DMS153 treated with DMSO at 0.1 percent for 48 hours (cell line): Measurements from ENCODE around the gene NR5A2.

Source experiments
- DNase-seq: peaks from one replicate; lab custom pipeline; 2025; ENCODE audit not compliant: unreplicated experiment; lab: John Stamatoyannopoulos, UW

The NR5A2 gene

DNA sequence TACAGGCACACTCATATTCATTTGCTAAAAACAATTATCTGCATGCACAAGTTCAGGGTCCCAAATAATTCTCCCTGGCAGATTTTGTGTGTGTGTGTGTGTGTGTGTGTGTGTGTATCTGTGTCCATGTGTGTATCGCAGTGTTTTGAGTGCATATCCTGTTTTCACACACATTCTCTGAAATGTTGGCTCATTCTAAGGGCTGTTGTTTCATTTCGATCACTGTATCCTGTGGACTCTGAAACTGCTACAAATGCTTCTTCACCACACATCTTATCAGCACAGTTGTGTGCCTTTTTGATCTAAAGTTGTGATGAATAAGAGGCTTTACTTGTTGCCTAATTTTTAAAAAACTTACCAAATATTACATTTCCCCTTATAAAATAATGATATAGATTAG lies 34.6 kb downstream of the NR5A2 start:
- no peak for DNase-seq

DNA sequence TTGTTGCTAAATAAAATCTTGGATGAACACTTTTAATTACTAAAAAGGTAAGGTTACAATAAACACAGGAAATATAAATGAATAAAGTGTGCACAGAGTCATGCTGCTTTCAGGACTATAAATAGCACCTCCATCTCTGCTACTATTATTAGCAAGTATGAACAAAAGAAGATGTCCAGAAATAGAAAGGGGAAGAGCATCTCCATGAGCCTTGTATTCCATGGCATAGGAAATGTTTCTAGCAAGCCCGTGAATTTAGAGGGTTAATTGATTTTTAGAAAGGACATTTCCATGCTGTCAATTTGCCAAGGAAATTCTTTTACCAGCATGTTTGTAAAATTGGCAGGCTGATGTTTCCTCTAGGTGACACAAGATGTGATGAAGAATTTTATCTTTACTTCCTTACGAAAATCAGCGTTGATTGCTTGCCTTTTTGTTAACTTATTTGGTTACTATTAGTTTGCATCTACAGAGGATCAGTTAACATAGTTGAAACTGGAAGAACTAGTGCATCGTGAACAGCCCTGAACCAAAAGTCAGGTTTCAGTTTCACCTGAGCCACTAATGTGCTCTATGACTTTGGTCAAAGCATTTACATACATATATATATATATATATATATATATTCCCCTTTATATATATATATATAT lies 45.3 kb downstream of the NR5A2 start:
- no peak for DNase-seq

DNA sequence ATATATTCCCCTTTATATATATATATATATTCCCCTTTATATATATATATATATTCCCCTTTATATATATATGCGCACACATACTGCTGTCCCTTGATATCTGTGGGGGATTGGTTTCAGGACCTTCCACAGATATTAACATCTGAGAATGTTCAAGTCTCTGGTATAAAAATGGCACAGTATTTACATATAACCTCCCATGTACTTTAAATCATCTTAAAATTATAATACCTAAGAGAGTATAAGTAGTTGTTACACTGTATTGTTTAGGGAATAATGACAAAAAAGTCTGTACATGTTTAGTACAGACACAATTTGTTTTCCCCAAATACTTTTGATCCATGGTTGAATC lies 45.8 kb downstream of the NR5A2 start:
- DNase-seq: no peak

DNA sequence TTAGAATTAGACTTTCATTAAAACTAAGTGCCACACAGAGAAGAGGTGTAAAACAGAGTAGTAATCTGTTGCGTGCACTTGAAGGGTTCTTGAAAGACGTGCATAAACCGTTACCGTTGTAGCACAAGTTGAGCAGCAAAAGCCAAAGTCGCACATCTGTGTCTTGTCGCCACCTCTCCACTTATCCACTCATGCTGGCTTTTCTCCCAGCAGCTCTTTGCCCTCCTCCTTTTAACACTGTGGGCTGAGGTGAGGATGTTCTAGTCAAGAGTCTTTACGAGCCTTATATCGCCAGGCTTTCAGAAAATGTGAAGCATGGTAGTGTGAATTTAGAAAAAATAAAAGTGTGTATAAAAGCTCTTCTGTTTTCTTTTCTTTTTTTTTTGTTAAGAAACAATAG lies 48.0 kb downstream of the NR5A2 start:
- DNase-seq: no peak

DNA sequence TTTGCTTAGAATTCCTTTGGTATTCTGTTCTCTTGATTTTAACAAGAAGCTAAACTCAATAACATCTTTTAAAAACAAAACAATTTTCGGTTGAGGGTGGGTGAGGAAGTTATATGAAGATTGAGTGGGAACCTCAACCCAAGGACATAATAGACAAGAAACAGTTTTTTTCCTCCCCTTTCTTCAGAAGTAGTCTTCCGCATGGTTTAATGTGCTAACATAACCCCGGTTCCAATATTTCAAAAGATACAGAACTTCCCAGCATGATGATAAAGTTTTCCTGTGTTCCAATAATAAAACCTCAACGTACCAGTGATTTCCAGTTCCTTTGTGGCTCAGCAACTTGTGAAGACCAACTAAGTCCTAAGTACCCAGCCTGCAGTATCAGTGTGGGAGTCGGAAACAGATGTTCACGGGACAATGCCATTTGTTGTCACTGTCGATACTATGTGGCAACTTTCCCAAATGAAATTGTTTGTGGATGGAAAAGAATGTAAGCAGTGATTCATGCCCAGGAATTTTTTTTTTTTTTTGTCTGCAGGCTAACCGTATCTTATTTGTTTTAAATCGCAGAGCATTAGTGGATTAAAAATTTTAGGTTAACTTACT lies 48.5 kb downstream of the NR5A2 start:
- DNase-seq: no peak

DNA sequence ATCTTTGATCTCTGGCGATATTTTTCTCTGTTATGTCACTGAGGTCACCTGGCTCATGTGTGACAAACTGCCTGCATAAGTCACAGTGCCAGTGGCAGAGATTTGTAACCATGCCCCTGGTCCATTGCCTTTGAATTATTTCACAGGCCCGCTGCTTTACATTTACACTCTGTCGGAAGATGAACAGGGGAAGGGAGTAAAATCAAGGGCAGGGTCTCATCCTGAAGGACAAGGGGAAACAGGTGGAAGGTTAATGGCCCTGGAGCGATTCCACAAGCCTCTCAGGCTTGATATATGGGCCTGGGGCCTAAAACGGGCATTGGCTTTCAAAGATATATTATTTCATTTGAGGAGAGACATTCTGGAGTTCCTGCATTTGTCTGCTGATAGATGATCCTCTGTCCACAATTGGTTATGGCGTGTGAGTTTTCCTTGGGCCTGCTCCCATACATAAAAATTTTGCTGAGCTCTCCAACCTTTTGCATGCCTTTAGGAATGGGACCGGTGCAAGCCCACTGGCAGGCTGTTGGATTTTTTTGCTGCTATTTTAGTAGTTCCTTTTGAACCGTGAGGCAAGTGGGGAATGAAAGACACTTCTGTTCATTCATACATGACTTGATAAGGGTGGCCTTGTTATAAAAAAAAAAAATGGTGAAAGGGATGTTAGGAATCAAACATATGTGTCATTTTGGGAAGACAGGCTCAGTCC lies 51.9 kb downstream of the NR5A2 start:
- no peak for DNase-seq

DNA sequence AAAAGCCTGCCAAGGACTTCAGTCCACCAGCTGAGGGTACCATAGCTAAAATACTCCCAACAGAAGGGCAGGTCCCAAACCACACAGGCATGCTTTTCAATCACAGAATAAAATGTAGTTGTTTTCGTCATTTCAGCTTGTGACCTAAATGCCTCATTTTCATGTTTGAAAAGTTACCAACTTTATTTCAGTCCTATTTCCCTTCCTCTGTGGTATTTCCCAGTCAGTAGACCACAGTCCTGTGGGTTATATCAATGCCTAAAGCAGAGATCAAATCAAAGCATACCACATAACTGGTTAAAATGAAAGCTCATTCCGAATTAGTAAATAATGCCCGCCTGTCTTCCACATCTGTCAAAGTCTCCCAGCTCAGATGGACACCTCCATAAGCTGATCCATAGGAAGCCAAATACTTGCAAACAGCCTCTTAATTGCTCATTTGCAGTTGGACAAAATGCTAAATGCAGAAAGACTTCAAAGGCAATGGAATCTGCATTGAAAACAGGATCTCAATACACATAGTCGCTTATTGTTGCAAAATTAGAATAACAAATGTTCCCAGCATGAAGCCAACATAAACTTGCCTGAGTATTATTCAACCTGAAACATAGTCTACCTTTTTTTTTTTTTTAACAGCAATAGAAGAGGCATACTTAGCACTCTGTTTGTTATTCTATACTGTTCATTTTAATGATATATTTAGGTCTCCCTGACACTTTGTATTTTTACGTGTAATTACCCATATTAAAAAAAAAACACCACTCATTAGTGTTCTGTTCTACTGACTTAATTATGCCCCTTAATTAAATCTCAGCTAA lies 53.9 kb downstream of the NR5A2 start:
- no peak for DNase-seq

DNA sequence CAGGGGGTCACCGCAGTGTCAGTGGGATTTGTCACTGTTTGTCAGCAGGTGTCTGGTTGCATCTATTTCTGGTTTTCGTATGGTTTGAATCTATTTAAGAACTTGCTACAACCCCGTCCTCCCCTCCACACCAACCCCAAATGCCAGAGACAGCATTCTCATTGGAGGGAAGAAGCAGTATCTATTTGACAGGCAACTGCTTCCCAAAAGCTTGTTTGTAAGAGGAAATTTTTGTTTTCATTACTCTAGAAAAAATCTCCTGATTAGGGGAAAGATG lies 54.4 kb downstream of the NR5A2 start:
- no peak for DNase-seq

DNA sequence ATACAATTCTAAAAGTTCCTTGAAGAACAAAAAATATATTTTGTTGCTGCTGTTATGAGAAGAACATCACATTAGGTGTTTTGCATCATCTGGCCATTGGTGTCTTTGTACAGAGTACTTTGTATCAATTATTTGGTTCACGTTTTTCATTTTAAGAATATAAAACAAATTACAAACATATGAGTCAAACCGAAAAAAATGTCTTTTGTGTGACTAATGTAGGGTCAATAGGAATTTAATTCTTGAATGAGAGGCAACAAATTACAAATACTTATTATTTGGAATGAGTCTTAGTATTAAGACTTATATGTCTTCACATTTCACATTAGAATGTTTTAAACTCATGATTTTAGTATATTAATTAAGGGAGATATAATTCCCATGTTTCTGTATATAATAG lies 54.8 kb downstream of the NR5A2 start:
- DNase-seq: no peak

DNA sequence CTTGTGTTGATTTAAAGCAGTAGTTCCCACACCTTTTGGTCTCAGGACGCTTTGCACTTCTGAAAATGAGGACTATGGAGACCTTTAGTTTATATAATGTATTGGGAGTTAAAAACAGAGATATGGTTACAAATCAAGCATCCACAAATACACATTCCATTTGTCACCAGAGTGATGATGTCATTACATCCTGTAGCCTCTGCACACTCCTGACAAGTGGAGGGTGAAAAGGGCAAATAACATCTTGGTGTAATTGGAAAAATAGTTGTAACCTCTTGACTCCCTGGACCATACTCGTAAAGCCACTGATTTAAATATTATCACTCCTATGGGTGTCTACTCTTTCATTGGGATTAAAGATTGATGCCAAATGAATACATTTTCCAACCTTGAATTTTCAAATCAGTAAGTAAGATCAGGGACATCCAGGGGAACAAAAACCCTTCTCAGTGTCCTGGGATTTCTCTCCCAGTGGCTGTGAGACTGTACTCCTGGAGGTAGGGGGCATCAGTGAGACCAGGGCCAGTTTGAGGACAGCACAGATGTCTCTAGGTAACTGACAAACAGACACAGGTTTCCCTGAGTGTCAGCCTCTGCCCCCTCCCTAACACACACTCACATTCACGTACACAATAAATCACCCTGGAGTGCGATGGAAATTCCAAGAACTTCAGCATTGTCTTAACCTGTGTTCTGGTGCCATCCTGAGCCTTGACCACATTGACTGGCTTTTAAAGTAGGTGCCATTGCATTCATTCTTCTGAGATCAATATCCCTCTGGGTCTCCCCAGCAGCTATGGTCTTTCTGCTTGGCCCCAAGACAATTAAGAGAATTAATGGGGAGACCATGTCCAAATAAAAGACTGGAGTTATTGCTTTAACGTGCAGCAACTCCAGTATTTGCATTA lies 63.0 kb downstream of the NR5A2 start:
- DNase-seq: no peak

DNA sequence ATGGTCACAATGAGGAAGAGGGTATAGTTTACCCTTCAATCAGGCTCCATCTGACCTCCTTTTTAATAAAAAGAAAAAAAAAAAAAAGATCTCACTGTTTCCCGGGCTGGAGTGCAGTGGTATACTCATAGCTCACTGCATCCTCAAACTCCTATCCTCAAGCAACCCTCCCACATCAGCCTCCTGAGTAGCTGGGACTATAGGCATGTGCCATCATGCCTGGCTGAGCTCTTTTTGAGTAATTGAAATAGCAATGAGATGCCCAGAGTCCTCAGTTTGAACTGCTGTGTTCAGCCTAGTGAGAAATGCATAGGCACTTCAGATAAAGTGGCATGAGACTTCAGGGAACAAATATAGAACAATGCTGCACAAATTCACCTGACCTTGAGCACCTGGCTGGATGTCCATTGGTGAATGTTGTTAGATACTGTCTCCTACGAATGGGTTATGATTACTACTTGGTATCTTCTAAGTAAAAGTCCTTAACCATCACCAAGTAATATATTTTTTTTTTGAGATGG lies 67.6 kb downstream of the NR5A2 start:
- no peak for DNase-seq

DNA sequence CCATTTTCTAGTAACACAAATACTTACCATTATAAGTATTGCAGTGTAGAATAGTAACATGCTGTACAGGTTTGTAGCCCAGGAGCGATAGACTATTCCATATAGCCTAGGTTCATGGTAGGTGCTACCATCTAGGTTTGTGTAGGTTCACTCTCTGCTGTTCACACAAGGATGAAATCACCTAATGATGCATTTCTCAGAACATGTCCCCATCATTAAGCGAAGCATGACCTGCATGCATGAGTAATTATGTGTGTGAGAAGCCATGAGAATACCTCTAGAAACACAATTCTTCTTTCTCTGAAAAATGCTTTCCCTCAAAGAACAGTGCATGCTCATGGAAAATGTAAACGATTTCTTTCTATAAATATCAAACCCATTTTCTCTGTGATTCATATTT lies 69.3 kb downstream of the NR5A2 start:
- DNase-seq: no peak

DNA sequence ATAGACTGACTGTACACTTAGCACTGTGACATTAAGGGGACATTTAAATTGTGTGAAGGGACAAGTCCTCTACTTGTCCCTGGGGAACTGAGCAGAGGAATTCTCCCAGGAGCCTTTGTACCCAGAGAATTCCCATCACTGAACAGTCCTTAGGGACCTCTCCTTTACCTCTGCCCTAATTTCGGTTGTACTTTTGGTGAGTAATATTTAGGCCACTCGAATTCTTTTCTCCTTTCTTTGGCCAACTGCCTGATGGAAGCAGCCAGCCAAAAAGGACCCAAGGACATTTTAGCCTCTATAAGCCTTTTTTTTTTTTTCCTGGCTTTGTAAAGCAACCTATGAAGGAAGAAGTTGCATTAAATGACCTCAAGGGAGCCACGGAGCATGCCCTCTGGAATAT lies 71.5 kb downstream of the NR5A2 start:
- no peak for DNase-seq

DNA sequence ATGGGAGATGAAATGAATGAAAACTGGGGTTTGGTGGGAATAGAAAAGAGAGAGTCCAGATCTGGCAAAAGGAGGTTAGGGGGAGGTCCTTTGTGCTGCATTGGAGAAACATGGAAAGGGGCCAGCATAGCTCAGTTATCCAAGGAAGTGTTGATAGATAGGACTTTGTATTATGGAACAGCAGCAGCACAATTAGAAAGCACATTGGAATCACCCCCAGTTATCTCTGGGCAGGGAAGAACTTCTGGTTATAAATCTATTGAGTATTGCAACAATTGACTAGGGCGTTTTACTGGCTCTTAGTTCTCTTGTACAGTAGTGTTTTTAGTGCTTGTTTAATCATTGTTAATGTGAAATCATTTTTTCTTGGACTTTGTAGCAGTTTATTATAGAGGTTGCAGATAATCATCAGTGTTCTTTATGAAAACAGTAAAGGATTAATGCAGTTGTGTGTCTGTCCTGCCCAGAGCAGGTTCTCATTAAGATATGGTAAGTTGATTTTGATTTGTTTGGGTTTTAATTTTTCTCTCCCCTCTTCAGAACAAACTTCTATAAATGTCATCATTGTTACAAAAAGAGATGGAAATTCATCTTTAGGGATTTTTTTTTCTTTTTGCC lies 76.6 kb downstream of the NR5A2 start:
- no peak for DNase-seq

DNA sequence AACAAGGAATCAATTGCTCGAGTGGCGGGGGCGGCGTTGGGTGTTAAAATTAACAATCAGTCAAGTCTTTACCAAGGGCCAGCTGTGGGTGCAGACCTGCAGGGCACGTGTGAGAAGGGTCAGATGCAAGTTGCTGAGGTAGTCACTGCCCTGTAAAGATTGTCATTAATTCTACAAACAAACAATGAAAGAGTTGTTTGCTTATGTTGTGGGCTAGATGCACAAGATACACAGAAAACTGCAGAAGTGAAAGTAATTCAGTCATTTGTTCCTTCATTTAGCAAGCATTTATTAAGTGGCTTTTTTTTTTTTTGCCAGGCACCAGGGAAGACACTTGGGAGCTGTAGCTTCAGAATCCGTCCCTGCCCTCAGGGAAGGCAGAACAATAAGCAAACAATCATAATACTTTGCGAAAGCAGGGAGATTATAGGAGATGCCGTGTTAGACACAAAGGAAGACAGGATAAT lies 79.5 kb downstream of the NR5A2 start:
- no peak for DNase-seq

DNA sequence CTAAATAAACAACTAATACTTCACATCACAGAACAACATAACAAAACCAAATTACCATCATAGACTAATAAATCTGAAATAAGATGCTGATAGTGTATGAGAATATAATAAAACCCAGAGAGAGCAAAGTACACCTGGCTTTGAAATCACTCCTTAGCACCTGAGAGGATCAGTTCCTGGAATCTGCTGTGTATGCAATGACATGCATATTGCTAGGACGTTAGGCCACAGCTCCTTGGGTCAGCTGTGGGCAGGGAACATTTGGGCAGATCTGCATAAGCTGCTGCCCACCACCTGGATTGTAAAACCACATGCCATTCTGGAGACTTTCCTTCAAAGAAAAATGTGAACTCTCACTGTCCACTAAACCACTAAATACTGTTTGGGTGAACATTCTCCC lies 81.1 kb downstream of the NR5A2 start:
- DNase-seq: no peak

DNA sequence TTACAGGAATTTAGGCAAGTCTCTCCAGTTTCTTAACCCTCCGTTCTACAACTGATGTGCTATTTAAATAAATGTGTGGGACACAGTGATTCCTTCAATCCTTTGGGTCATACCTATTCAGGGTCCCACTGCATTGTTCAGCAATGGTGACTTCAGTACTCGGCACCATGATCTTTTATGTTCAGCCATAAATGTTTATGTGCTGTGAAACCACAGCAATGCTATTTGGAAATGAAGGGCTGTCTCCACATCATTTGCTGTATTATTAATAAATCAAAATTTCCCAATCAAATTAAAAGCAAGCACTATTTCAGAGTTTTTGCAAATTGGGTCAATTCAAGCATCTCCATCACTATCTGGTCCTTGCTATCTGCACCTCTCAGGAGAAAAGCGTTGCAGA lies 84.8 kb downstream of the NR5A2 start:
- no peak for DNase-seq

DNA sequence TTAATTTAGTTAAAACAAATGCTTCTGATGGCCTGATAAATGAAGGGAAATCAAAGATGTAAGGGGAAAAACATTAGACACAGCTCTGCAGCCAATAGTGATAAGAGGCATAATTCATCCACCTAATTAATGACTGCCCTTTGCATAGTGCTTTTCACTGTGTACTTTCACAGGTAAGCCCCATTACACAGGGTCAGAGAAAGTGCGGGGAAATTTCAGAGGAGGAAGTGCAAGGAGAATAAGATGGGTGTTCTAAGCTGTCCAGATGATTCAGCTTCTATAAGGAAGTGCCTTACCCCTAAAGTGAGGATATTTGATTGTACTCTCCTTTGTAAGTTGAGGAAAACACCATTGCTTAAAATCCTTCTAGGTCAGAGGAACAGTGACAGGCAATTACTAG lies 88.0 kb downstream of the NR5A2 start:
- no peak for DNase-seq

DNA sequence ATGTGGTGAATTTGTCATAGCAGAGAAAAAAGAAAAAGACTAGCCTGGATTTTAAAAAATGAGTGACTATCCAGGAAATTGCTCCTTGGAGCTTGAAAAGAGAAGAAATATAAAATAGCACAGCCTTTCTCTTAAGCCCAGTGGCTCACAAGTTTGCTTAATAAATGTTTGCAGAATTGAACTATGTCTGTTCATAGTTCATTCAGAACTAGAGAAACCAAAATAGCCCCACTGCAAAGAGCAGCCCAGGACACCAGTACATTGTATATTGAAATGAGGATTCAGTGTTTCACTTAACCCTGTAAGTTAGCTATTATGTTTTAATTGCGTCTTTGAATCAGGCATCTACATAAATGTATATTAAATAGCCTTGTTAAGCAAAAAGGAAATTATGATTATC lies 88.8 kb downstream of the NR5A2 start:
- DNase-seq: no peak

DNA sequence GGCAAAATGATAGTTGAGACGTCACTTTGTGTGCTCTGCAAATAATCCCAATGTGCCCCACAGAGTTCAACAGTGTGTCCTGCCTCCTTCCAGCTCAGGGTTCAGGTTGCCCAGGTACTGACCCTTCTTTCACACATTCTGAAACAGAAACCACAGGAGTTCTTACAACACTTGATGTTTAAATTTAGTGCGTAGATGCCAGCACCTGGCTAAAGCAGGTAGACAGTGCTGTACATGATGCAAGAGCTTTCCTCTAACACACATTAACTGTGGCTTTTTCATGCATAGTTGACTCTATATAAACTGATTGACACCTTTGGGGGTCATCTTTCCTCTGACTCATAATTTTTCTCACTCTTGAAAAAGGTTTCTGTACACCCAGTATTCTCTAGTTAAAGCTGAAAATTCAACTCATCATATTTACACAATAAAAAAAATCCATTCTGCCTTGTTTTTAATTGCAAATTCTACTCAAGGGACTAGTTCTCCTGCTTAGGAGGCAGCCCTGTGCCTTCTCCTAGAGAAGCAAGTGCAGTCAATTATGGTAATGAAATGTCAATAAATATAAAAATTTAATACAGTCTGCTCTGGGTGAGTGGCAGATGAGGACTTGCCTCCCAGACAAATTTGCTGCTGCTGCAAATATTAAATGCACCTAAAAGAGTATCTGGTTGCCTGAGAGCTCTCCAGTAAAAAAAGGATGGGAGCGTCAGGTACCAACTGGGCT lies 91.4 kb downstream of the NR5A2 start:
- peak; percentile 27 for DNase-seq
